ENCODE measurements around the gene CCDC183.
"Not testable (repeated sequence)": the region's sequence is repeated elsewhere in the genome, so short reads cannot be mapped to it uniquely, and the experiment has no call there.

Gene CCDC183

DNA sequence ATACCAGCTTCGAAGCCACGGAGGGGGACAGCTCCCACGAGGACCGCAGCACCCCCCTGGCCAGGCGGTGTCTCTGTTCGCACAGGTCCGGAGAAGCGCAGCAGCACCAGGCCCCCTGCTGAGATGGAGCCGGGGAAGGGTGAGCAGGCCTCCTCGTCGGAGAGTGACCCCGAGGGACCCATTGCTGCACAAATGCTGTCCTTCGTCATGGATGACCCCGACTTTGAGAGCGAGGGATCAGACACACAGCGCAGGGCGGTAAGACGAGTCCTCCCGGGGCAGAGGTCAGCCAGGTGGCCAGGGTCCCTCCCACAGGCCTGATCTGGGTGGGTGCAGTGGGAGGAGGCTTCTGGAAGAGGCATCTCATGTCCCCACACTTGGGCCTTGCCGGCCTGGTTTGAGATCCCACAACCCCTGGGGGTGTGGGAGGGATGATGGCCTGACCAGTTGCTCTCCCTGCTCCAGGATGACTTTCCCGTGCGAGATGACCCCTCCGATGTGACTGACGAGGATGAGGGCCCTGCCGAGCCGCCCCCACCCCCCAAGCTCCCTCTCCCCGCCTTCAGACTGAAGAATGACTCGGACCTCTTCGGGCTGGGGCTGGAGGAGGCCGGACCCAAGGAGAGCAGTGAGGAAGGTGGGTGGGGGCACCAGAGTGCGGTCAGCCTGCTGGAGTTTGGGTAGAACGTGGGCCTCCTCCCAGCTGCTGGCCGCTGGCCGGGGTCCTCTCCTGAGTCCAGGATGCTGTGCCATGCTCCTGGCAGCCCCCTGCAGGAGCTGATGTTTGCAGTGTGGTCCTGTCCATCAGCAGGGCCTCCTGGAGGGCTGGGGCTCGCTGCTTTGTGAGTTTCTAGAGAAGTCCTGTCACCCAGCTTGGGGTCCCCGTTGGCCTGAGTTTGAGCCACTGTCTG is 43.3 kb downstream of the CCDC183 start:
- no peak for DNase-seq (ENCODE audit: low spot score)

DNA sequence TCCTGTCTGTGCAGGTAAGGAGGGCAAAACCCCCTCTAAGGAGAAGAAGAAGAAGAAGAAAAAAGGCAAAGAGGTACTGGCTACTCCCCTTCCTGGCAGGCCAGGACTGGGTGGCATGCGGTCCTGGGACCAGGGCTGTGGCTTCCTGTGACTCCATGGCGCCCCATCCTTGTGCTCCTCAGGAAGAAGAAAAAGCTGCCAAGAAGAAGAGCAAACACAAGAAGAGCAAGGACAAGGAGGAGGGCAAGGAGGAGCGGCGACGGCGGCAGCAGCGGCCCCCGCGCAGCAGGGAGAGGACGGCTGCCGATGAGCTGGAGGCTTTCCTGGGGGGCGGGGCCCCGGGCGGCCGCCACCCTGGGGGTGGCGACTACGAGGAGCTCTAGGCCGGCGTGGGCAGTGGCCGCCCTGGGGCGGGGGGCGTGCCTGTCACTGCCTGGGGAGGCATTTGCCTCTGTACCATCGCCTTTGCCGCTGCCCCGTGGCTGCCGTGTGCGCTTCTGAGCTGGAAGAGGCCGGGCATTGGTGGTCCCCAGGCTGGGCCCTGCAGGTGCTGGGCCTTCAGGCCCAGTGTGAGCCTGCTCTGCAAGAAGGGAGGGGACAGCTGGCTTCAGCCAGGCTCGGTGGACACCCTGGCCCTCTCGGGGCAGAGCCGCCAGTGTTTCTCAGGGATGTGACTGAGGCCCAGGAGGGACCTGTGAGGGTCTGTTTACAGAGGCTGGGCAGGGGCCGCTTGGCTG is 44.2 kb downstream of the CCDC183 start:
- no peak for DNase-seq (ENCODE audit: low spot score)

DNA sequence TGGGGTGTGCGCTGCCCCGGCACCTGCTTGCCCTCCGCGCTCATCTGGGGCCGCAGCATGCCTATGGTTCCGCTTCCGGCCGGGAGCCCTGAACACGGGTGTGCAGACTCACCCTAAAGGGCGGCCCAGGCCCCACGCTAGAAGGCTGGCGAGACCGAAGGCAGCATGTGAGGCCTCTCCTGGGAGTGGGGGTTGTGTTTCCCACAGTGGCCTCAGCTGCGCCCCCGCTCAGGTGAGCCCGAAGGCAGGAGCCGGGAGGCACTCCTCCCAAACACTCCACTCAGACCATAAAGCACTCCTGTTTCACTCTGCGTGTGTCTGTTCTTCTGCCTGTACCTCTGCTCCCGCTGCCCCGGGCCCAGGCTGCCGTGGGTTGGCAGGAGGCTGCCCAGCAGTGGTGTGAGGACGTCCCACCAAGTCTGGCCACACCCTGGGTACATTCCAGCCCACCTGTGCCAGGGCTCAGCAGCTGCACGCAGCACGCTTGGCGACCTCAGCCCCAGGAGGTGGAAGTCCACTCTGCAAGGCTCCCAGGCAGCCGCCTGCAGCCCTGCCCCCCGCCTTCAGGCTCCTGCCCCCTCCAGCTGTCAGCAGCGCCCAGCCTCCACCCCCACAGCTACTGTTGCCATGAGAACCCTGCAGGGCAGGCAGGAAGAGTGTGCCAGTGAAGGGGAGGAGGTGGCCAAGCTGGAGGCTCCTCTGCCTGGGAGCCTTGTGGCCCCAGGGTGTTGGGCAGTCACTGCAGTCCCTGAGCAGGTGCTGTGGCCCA is 44.9 kb downstream of the CCDC183 start:
- peak; percentile 74 for DNase-seq (ENCODE audit: low spot score)

DNA sequence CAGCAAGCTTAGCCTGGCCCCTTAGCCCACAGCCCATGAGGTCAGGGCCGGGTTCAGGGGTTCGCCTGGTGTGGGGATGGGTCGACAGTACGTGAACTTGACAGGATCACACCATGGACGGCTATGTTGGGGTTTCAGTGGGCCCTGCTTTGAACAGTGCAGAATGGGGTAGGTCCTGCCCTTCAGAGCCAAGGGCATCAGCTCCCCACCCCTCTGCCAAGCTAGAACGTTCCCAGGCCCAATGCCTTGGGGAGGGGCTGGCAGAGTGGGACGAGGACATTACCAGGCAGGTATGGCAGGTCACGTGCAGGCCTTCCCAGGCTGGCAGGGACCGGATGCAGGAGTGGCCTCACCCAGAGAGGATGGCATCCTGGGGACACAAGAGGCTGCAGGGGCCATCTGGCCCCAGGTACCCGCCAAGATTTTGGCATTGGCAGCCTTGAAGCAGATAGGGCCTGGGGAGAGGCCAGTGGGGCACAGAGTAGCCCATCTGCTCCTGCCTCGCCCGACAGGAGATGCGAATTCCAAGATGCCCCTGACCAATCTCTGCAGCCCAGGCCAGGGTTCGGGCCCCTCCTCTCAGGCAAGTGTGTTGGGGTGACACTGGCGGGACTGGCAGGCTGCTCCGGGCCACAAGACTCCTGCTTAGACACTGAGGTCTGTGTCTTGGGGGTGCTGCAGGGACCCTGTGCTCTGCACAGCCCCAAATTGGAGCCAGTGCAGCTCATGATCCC is 45.7 kb downstream of the CCDC183 start:
- DNase-seq (ENCODE audit: low spot score): not testable (repeated sequence)

DNA sequence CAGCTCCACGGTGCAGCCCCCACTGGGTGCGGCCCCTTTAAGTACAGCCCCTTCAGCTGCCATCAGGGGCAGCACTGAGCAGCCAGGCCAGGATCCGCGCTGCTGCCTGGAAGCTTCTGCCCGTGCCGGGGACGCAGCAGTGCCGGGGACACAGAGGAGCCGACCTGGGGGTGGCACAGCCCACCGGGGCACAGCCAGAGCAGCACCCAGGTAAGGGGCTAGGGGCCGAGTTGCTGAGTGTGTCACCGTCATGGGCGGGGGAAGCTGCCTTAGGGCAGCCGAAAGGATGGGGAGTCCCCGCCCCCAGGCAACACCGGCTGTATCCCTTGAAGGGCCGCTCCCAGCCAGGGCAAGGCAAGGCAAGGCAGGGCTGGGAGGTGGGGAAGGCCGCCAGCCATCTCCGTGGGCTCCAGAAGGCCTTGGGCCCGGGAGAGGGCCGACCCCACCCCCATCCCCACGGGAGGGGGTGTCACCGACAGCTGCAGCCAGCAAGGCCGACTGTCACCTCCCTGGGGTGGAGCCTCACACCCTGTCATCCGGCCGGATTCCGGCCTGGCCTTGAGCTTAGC is 46.3 kb downstream of the CCDC183 start, which contains the start of gene AJM1:
TSS of gene AJM1 (plus strand) at position 99 of the 569 bp plus-strand sequence. CDS start 1,937 bp downstream, outside the sequence.
- peak; percentile 88 for DNase-seq (ENCODE audit: low spot score)

DNA sequence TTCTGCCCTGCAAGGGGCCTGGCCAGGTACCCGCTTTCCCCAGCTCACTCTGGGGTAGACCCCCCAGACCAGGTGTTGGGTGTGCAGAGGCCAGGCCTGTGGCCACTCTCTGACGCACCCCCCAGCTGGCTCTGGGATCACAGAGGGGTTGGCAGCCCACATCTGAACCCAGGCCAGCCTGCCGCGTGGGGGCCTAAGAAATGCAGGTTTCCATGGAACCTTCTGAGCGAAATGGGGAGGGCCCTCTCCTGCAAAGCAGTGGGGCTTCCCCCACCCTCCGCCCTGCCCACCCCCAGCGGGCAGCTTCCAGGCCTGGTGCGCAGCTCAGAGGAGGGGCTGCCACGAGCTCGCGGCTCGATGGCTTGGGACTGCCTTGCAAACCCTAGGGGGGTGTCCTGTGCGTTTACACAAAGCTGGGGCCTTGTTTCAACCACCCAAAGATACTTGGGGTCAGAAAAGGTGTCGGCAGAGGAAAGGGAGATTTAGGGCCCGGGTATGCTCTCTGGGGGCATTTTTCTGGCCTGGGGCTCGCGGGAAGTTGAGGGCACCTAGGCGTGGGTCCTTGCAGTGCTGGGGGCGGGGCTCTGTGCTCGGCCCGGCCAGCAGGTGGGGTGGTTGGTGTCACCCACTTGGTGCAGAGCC is 47.1 kb downstream of the CCDC183 start:
- not testable (repeated sequence) for DNase-seq (ENCODE audit: low spot score)

DNA sequence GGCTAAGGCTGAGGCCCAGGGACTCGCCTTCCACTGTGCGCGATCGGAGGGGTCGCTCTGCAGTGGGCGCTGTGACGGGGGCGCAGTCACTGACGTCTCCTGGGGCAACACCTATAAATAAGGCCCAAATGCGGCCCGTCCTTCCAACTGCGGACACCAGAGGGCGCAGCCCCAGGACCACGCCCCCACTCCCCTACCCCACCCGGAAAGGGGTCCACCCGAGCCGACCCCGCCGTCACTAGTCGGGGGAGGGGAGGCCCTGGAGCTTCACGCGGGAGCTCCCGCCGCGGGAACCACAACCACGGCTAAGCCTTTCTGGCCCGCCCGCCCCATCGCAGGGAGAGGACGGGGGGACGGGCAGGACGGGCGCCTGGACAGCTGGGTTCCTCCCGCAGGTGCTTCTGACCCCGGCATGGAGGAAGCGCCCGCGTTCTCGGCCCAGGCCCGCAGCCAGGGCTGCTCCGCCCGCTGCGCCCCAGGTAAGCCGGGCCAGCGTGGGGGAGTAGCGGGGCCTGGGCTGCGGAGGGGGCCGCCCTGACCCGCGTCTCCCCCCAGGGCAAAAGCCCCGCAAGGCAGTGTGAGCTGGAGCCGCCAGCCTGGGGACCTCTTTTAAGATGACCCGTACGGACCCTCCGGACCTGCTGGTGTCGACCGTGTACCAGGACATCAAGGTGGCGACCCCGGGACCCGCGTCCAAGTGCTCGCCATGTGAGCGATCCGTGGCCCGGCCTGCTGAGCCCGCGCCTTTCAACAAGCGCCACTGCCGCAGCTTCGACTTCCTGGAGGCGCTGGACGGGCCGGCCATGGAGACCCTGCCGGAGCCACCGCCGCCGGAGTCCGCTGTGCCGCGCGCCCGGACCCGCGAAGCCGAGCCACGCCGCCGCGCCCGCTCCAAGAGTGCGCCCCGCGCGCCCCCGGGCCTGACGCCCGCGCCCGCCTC is 47.9 kb downstream of the CCDC183 start:
- not testable (repeated sequence) for DNase-seq (ENCODE audit: low spot score)

DNA sequence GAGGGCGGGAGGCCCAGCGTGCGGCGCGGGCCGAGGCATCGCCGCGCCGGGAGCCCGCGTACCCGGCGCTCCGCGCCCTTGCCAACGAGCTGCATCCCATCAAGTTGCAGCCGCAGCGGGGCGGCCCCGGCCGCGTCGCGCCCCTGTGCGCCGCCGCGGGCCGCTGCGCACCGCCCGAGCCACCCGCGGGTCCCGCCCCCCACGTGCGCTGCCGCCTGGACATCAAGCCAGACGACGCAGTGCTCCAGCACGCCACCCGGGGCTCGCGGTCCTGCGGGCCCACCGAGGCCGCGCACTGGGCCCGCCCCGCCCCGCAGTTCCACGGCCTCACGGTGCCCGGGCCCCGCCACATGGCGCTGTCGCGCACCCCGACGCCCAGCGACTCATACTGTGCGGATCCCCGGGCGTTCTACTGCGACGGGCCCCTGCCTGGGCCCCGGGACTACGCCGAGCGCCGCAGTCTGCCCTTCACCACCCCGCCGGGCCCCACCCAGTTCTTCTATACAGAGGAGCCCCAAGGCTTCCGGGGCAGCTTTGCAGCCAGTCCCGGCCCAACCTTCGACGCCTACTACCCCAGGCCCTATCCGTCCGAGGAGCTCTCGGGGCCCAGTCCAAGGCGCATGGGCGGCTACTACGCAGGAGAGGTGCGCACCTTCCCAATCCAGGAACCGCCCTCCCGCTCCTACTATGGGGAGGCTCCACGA is 48.8 kb downstream of the CCDC183 start:
- DNase-seq (ENCODE audit: low spot score): no peak

DNA sequence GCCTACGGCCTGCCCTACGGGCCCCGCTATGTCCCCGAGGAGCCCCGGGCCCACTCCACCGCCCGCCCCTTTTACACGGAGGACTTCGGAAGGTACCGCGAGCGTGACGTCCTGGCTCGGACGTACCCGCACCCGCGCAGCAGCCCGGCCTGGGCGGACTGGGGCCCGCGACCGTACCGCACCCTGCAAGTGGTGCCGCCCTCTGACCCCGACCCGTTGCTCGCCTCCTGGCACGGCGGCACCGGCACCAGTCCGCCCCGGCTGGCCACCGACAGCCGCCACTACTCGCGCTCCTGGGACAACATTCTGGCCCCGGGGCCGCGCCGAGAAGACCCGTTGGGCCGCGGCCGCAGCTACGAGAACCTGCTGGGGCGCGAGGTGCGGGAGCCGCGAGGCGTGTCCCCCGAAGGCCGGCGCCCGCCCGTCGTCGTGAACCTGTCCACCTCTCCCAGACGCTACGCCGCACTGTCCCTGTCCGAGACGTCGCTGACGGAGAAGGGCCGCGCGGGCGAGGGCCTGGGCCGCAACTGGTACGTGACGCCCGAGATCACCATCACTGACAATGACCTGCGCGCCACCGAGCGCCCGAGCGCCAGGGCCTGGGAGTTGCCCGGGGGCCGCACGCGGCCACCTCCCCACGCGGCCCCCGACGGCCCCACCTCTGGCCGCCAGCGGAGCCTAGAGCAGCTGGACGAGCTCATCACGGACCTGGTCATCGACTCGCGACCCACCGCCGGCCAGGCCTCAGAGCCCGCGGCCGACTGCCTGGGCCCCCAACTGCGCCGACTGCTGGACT is 49.5 kb downstream of the CCDC183 start:
- no peak for DNase-seq (ENCODE audit: low spot score)

DNA sequence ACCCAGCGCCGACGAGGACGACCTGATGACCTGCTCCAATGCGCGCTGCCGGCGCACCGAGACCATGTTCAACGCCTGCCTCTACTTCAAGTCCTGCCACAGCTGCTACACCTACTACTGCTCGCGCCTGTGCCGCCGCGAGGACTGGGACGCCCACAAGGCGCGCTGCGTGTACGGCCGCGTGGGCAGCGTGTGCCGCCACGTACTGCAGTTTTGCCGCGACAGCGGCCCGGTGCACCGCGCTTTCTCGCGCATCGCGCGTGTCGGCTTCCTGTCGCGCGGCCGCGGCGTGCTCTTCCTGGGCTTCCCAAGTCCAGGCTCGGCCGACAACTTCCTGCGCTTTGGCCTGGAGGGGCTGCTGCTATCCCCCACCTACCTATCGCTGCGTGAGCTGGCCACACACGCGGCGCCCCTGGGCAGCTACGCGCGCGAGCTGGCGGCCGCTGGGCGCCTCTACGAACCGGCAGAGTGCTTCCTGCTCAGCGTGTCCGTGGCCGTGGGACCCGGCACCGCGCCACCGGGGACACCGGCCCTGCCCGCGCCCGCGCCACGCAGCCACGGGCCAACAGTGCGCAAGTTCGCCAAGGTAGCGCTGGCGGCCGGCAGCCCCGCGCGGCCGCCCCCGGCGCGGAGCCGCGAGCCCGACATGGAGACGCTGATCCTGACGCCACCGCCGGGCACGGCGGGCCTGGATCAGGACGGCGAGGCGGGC is 50.4 kb downstream of the CCDC183 start:
- DNase-seq (ENCODE audit: low spot score): no peak

DNA sequence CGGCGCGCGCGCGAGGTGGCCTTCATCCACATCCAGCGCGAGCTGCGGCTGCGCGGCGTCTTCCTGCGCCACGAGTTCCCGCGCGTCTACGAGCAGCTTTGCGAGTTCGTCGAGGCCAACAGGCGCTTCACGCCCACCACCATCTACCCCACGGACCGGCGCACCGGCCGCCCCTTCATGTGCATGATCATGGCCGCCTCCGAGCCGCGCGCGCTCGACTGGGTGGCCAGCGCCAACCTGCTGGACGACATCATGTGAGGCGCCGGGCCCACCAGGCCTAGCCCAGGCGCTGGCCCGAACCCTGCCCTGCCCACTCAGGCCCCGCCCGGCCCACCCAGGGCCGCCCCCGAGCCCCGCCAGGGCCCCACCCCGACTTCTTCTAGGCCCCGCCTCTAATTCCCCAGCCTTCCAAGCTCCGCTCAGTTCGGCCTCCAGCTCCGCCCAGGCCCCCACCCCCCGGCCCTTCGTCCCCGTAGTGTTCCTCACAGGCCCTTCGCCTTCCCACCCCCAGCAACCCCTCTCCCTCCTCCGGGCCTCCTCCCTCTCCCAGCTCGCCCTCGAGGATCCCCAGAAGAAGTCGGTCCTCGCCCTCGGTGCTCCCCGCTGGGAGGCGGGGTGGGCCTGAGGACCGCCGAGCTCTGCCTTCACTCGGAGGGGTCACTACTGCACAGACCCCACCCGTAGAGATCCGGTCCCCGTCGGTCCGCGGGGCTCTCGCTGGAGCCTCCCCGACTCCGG is 51.1 kb downstream of the CCDC183 start:
- no peak for DNase-seq (ENCODE audit: low spot score)

DNA sequence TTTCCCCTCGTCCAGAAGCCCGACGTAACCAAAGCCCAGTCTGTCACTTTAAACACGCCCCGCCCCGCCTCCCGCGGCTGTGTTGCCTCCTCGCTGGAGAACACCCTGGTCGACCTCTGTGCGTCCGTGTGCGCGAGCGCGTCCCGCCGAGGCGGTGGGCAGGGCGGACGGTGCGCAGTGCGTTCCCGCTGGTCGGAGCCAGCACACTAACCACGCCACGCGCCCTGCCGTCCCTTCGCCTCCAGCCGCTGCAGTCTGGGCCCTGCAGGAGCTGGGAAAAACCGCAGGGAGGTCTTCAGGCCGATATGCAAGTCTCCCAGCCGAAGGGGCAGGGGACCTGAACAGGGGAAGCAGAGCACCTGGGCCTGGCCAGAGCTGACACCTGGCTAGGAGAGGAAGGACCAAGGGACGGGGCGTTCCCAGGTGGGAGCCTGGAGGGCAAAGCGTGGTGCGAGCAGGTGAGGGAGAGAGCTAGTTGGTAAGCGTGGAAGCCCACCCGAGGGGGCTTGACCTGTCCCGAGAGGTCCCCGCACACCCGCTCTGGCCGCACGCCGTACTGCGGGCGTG is 51.8 kb downstream of the CCDC183 start:
- DNase-seq (ENCODE audit: low spot score): peak; percentile 83

DNA sequence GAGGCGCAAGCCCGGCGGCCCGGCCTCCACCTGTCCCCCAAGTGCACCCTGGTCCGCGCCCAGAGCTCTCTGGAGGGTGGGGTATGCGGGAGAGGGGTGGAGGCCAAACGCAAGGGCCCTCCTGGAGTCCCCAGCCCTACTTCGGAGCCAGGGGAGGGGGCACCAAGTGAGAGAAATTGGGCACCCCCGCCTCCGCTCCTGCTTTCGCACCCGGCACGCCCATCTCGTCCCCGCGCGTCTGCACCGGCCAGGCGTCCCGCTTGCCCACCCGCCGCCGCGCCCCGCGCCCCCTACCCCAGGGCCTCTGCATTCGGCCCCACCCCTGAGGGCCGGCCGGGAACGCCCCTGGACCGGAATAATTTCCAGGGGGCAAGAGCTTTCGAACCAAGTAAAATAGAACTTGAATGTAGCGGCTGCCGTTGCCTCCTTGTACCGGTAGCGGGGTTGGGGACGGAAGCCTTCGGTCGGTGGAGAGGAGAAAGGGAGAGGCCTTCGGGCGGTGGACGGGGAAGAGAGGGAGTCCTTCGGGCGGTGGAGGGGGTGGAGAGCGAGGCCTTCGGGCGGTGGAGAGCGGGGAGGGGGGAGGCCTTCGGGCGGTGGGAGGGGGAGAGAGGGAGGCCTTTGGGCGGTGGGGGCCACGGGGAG is 52.4 kb downstream of the CCDC183 start:
- peak; percentile 70 for DNase-seq (ENCODE audit: low spot score)

DNA sequence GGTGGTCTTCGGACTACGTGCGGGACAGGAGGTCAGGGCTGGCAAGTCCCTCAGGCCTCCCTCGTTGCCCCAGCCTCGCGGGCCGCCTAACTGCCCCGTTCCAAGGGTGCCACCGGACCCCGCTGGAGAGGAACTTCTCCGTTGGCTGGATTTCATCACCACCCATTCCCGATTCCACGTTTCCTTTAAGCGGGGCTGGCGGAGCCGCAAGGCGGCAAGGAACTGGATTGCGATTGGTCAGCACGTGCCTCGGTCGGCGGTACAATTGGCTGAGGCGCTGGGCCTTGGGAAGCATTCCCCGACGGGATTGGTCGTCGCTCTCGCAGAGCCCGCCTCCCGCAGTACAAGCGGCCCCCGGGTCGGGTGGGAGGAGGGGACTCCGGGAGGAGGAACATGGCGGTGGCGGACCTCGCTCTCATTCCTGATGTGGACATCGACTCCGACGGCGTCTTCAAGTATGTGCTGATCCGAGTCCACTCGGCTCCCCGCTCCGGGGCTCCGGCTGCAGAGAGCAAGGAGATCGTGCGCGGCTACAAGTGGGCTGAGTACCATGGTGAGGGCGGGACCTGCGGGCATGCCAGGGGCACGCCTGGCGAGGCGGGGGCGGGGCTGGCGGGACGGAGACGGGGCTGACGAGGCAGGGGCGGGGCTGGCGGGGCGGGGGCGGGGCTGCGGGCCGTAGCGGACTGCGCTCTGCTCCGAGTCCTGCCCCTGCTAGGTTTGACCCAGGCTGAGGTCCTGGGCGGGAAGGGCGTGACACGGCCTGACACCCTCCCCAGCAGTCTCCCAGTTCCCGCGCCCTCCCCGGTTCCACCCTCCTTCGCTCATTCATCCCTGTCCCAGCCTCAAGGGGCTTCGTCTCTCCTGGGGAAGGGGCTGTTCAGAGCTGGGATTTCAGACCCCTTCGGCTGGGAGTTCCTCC is 53.2 kb downstream of the CCDC183 start, which contains the start of gene PHPT1:
TSS of gene PHPT1 (plus strand) at position 372 of the 922 bp plus-strand sequence. CDS start at position 394, 22 bp downstream.
- DNase-seq (ENCODE audit: low spot score): peak; percentile 100

Measured in AG08396 (cell line).